ENCODE results near the gene COMT. TPM values are rescaled to one million over a fixed set of nuclear protein-coding genes. Genes with fewer than 3 reads are reported as not detected.

Gene COMT
- total and polyA plus RNA-seq, 9 of the 15 experiments (the other 6 are each of a cell fraction or from before 2014, with no cell fraction given) = 12.5 to 351 (median 155) TPM

DNA sequence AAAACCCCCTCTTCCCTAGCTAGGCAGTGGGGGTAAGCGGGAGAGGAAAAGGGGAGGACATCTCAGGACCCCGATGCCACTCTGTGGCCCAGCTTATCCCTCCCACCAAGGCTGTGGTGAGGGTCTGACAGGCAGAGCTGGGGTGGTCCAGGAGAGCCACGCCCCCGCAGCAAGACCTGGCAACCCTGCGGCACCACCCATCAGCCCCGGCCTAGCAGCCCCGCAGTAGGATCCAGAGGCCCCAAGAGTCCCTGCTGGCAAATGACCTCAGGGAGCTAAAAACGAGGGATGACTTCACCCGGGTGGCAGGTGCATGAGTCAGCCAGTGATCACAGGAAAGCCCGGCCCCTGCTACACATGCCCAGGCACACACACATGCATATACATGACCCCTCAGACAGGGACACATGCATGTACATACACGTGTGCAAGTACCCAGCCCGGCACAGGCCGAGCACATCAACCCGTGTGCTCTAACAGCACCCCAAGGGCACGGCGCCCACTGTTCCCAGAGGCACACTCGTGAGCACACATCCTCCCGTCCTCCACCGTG is 42.7 kb downstream of the COMT start (continued):
- TF ChIP-seq MEF2D (tag; conservative IDR thresholded peaks at IDR 0.05; ENCODE audit: low read depth) = no peak
- peak in 1 of 3 experiments; percentile 8 for TF ChIP-seq YY1 (IDR thresholded peaks at IDR 0.05; ENCODE audit: borderline replicate concordance in 1 of 3, control insufficient read depth in 1 of 3, extremely low read depth in 1 of 3, insufficient read depth in 3 of 3, insufficient read length in 1 of 3, insufficient replicate concordance in 2 of 3, low read depth in 1 of 3, low read length in 2 of 3)
- TF ChIP-seq BRF2 (IDR thresholded peaks at IDR 0.05; ENCODE audit: borderline replicate concordance, insufficient read depth, insufficient read length) = no peak
- TF ChIP-seq NBN (IDR thresholded peaks at IDR 0.05; ENCODE audit: low read depth) = no peak
- no peak for TF ChIP-seq ZBTB40 (IDR thresholded peaks at IDR 0.05)
- TF ChIP-seq ZBTB40 (CRISPR knock-in tag; IDR thresholded peaks at IDR 0.05) = no peak; the same call in 1 of the 2 replicates
- TF ChIP-seq, protein P1, sequence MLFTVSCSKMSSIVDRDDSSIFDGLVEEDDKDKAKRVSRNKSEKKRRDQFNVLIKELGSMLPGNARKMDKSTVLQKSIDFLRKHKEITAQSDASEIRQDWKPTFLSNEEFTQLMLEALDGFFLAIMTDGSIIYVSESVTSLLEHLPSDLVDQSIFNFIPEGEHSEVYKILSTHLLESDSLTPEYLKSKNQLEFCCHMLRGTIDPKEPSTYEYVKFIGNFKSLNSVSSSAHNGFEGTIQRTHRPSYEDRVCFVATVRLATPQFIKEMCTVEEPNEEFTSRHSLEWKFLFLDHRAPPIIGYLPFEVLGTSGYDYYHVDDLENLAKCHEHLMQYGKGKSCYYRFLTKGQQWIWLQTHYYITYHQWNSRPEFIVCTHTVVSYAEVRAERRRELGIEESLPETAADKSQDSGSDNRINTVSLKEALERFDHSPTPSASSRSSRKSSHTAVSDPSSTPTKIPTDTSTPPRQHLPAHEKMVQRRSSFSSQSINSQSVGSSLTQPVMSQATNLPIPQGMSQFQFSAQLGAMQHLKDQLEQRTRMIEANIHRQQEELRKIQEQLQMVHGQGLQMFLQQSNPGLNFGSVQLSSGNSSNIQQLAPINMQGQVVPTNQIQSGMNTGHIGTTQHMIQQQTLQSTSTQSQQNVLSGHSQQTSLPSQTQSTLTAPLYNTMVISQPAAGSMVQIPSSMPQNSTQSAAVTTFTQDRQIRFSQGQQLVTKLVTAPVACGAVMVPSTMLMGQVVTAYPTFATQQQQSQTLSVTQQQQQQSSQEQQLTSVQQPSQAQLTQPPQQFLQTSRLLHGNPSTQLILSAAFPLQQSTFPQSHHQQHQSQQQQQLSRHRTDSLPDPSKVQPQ (CRISPR knock-in tag; IDR thresholded peaks at IDR 0.05; ENCODE audit: borderline replicate concordance) = no peak
- no peak for TF ChIP-seq RFX5 (IDR thresholded peaks at IDR 0.05; ENCODE audit: low read depth, low read length)
- TF ChIP-seq BHLHE40 (IDR thresholded peaks at IDR 0.05; ENCODE audit: low read length) = peak; percentile 52; the same call in 1 of the 2 replicates
- no peak for TF ChIP-seq GTF3C2 (IDR thresholded peaks at IDR 0.05; ENCODE audit: borderline replicate concordance, extremely low read depth, insufficient read length)
